ENCODE data around the gene MLANA.
"Not testable (repeated sequence)": the region's sequence is repeated elsewhere in the genome, so short reads cannot be mapped to it uniquely, and the experiment has no call there.

The MLANA gene

GRCh38 chr9:5869315-5870019 lies 21.2 kb upstream of the MLANA start:
- DNase-seq (ENCODE audit: low read depth in 2 of 2): no peak

DNA sequence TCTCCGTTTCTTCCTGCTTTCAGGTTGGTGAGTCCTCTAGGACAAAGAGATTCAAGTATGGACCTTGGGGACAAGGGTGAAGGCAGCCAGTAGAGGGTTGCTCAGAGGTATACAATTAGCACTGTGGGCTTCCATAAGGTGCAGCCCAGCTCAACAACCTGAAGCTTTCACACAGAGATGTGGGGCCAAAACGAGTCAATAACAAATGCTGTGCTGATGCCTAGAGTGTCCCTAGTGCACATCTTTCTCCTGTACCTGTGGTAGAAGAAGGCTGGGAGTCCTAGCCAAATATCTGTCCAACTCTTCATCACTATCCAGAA lies 20.7 kb upstream of the MLANA start:
- DNase-seq (ENCODE audit: low read depth in 2 of 2): no peak

- DNase-seq (ENCODE audit: low read depth in 2 of 2): no peak
Measured at GRCh38 chr9:5870691-5871090, 20.0 kb upstream of the MLANA start.

DNA sequence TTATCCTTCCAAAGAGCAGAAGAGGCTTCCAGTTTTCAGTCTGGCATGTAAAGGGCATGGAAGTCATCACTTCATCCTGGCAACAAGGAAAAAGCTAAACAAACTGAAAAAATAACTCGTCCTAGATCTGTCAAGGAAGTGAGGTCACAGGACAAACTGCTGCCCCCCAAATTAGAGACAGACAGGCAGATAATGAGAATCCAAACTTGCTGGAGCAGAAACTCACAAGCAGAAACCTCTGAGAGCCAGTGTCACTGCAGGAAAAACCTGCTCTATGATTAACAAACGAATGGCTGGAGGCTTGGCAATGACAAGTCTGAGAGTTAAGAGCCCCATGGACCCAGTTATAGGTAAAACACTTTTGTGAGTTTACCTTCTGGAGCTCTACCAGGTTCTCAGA lies 18.9 kb upstream of the MLANA start:
- DNase-seq (ENCODE audit: low read depth in 2 of 2): no peak

DNA sequence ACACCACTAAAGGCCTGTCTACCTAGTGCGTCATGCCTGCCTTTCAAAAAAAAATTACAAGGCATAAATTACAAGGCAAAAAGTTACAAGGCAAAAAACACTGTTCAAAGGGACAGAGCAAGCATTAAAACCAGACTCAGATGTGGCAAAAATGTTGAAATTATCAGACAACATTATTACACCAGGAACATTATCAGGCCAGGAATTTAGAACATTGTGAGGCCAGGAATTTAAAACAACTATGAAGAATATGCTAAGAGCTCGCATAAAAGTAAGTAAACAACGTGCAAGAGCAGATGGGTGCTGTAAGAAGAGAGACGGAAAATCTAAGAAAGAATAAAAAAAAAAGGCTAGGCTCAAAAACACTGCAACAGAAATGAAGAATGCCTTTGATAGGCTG lies 18.2 kb upstream of the MLANA start:
- no peak for DNase-seq (ENCODE audit: low read depth in 2 of 2)

DNA sequence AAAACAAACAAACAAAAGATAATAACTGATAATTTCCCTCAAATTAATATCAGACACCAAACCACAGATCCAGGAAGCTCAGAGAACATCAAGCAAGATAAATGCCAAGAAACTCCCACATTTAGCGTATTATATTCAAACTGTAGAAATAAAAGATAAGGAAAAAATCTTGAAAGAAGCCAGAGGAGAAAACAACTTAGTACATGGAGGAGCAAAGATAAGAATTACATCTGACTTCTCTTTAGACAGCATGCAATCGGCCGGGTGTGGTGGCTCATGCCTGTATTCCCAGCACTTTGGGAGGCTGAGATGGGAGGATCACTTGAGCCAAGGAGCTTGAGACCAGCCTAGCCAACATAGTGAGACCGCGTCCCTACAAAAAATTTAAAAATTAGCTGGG lies 17.2 kb upstream of the MLANA start:
- no peak for DNase-seq (ENCODE audit: low read depth in 2 of 2)

DNA sequence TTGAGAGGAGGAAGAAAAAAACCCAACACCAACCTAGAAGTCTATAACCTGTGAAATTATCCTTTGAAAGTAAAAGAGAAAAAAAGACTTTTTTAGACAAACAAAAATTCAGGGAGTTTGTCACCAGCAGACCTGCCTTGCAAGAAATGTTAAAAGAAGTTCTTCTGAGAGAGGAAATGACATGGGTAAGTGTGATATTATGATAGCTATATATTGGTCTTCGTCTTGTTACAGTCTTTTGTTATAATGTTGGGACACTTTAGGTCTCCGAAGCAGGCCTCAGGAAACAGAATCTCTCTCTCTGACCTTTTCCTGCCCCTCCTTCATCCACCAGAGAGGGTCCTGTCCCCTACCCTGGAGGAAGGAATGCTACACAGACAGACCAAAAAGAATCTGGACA lies 16.6 kb upstream of the MLANA start:
- no peak for DNase-seq (ENCODE audit: low read depth in 2 of 2)

- DNase-seq (ENCODE audit: low read depth in 2 of 2): no peak
Measured at GRCh38 chr9:5876026-5876425, 14.7 kb upstream of the MLANA start.

GRCh38 chr9:5876711-5877110 lies 14.0 kb upstream of the MLANA start:
- DNase-seq (ENCODE audit: low read depth in 2 of 2): no peak

DNA sequence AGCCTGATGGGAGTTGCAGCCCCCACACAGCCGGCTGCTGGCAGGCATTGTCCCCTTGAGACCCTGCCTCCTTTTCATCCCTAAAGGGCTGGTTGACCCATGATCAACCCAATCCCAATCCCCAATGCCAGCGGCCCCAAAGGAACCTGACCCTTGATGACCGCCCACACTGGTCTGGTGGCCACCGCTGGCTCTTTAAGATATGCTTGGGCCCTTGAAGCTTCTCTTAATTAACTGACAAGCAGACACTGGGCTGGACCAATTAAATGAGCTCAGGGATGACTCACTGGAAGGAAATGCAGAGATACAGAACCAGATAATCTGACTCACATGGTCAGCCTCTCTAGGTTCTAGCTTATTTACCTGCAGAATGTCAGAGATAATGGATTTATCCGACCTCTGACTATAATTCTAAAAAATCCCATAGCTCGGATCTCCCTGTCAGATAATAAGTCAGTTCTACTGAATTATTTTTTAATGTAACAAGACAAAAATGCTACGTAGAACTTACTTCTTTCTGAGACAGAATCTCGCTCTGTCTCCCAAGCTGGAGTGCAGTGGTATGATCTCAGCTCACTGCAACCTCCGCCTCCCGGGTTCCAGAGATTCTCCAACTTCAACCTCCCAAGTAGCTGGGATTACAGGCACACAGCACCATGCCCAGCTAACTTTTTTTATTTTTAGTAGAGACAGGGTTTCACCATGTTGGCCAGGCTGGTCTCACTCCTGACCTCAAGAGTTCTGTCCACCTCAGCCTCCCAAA lies 11.1 kb upstream of the MLANA start:
- DNase-seq (ENCODE audit: low read depth in 2 of 2): no peak

DNA sequence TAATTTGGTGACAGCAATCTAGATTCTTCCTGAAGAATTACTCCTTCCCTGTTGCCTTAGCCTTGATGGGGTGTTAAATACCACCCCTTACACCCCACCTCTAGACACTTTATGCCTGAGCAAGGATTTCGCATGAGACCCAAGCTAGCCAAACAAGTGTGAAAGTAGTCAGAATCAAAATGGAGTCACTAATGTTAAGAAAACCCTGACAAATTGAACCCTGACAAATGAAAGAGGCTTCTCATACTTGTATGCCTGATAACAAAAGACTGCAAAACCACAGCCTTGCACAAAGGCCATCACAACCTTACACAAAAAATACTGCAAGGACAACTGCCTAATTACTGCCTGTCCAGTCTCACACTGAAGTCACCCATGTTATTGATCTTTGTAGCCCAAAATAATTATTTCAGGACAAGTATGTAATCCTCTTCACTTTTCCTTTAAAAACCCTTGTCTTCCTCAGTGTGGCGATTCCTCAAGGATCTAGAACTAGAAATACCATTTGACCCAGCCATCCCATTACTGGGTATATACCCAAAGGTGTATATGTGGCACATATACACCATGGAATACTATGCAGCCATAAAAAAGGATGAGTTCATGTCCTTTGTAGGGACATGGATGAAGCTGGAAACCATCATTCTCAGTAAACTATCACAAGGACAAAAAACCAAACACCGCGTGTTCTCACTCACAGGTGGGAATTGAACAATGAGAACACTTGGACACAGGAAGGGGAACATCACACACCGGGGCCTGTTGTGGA lies 8.3 kb upstream of the MLANA start:
- not testable (repeated sequence) for DNase-seq (ENCODE audit: low read depth in 2 of 2)

DNA sequence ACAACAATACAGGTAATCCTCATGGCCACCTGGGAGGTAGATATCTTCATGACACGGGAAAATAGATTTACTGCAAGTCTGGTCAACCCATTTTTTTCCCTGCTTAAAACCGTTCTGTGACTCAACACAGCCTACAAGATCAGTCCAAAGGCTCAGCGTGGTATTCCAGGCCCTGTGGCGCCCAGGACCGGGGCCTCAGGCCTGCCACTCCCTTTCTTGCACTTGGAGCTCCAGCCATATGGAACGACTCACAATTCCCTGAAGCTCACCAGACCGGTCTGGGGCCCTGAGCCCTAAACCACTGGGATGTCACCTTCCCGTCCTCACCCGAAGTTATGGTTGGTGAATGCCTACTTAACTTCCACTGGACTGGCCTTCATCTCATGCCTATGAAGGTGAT lies 6.5 kb upstream of the MLANA start:
- no peak for DNase-seq (ENCODE audit: low read depth in 2 of 2)

DNA sequence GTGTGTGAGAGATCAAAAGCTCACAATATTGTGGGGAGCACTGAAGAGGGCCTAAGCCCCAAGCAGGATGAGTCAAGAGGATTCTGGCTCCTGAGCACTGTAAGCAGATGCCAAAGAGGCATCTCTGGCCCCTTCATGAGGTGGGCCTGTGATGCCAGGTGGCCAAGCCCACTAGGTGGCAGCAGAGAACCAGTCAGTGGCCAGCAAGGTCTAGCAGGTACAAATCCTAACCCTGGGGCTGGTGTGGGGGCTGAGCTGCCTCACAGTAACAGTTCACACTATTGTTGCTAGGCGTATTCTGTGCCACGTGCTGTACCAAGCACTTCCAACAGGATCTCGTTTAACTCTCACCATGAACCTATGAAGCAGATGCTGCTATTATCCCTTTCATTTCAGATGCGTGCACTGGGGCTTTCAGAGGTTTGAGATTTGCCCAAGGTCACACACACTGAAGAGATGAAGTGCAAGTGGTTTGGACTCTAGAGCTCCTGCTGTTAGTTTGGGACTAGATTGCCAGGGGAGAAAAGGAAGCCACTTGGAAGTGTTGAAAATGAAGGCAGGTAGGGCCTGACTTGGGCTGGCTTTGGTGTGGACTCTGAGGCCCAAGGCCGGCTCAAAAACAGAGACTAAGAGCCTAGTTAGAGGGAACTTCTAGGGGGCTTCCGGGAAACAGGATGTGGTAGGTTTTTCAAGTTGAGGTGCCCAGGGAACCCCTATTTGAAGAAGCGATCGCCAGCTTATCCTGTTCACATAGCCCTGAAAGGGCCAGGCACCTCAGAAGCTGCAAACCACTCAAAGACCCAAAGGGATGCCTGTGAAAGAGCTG lies 4.4 kb upstream of the MLANA start:
- peak; percentile 62 for DNase-seq (ENCODE audit: low read depth in 2 of 2)

DNA sequence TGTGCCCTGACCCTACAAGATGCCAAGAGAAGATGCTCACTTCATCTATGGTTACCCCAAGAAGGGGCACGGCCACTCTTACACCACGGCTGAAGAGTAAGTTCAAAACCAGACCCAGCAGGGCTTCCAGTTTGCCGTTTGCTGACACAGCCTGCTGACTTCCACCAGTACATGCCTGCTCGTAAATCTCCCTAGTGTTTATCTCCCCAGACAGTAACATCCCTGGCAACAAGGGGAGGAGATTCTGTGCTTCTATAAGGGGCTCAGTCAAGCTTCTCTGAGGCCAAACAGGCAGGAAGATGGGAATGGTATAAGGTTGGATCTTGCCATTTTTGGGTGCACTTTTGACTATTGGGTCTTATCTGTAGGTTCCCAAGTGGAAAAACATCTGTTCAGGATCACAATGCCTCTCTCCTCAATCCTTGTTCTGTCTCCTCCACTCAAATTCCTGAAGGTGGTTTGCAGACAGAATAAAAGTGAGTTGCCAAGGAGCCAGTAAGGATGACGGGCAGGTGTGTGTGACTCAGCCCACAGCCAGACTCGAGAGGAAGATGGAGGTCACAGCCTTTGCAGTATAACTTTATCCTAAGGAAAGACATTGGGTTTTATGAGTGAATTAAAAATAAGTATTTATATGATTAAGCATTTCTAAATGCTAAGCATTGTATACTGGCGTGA lies 1.9 kb downstream of the MLANA start:
- DNase-seq (ENCODE audit: low read depth in 2 of 2): no peak

DNA sequence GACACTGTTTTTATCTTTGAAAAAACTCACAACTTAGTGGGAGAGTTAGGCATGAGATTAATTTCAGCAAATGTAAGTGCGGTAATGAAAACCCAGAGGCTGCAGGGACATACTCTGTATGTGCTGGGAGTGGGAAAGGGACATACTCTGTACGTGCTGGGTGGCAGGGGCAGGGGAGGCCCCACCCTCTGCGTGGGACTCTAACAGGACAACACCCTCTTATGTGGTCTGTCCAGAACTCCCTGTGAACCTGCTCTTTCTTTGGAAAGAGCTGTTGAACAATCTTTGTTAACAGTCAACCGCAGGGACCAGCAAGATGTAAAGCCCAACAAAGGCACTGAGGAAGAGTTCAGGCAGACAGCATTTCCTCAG lies 2.4 kb downstream of the MLANA start:
- no peak for DNase-seq (ENCODE audit: low read depth in 2 of 2)

GRCh38 chr9:5893591-5894236 lies 3.0 kb downstream of the MLANA start:
- no peak for DNase-seq (ENCODE audit: low read depth in 2 of 2)

DNA sequence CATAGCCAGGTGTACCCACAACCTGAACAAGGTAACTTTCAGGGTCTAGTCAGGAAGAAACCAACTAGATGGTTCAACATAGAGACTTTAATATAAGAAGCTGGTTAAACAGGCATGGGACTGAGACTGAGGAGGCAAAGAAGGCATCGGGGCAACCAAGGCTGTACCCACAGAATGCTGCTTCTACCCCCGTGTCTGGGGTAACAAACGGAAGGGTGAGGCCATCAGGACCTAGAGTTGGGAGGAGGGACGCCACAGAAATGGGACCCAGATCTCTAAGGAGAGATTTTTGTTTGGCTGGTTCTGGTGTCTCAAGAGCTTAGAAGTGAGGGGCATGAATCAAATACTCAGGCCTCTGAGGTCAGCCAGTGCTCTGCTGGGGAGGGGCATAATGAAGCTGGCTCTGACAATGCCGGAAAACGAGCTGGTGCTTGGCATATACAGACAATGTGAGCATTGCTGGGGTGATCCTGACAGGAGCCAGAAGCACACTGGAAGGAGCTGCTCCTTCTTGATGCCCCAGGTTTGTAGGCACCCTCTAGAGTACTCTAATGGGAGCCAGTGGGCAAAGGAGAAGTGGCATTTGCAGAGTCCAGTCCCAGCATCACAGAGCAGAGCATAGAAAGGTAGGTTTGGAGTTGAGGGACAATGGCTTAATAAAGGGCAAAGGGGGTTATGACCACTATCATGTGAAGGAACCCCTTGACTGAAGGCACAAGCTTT lies 3.7 kb downstream of the MLANA start:
- no peak for DNase-seq (ENCODE audit: low read depth in 2 of 2)

DNA sequence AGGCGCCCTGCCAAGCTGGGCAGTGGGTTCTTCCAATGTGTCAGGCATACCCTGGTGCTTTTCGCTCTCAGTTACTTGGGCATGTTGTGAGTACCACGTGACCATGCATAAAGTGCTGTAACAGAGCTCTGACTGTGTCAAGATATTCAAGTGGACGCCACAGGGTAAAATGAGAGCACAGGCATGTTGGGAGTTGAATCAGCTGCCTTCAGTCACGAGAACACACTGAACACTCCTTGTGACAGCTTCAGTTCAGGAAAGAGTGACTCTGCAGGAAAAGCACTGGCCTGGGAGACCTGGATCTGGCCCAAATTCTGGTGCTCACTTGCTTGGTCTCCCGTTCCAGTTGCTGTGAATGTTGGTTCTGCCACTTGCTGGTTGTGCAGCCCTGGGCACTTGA lies 5.1 kb downstream of the MLANA start:
- no peak for DNase-seq (ENCODE audit: low read depth in 2 of 2)

GRCh38 chr9:5896863-5897262 lies 6.2 kb downstream of the MLANA start:
- no peak for DNase-seq (ENCODE audit: low read depth in 2 of 2)

DNA sequence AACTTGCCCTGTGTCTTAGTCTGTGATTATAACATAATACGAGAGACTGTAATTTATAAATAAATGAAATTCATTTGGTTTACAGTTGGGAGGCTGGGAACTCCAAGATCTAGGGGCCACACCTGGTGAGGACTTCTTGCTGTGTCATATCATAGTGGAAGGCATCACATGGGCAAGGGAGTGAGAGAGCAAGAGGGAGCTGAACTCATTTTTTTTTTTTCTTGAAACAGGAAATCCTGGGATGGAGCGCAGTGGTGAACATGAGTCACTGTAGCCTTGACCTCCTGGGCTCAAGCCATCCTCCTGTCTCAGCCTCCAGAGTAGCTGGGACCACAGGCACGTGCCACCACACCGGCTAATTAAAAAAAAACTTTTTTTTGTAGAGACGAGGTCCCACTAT lies 7.2 kb downstream of the MLANA start:
- DNase-seq (ENCODE audit: low read depth in 2 of 2): no peak
